Activated CD4-positive, alpha-beta T cell treated with anti-CD3 and anti-CD28 coated beads, Interleukin-2, amount 50 U/mL, for 4 hours (primary cell): ENCODE data around the gene GPX8.

ENCODE experiments used
- DNase-seq, 2 experiments: peaks; one replicate each; pipeline ENCODE4 v3.0.0-alpha.2; 2020

The GPX8 gene

GRCh38 chr5:55159763-55160492 is at the start of gene GPX8:
Gene GPX8, plus strand, starts transcription at chr5:55160171. Its CDS starts 22 bp downstream, at chr5:55160193.
- no peak for DNase-seq

GRCh38 chr5:55110217-55110616 is 49.8 kb upstream of the GPX8 start:
- no peak for DNase-seq

GRCh38 chr5:55113327-55113726 is 46.6 kb upstream of the GPX8 start:
- no peak for DNase-seq

GRCh38 chr5:55114061-55114460 is 45.9 kb upstream of the GPX8 start:
- DNase-seq = no peak

- DNase-seq = no peak
Observed at GRCh38 chr5:55123365-55123764, 36.6 kb upstream of the GPX8 start.

- DNase-seq = no peak
Observed at GRCh38 chr5:55134053-55134722, 25.8 kb upstream of the GPX8 start.

- DNase-seq = no peak
Observed at GRCh38 chr5:55136521-55136920, 23.4 kb upstream of the GPX8 start.

GRCh38 chr5:55140908-55141665 is 18.9 kb upstream of the GPX8 start:
- no peak for DNase-seq

GRCh38 chr5:55141945-55142690 is 17.9 kb upstream of the GPX8 start:
- no peak for DNase-seq

GRCh38 chr5:55143624-55144023 is 16.3 kb upstream of the GPX8 start:
- no peak for DNase-seq

- DNase-seq = no peak
Observed at GRCh38 chr5:55146080-55146479, 13.9 kb upstream of the GPX8 start.

- peak; percentile 80 for DNase-seq
Observed at GRCh38 chr5:55146543-55147151, 13.3 kb upstream of the GPX8 start.

GRCh38 chr5:55149308-55149795 is 10.6 kb upstream of the GPX8 start:
- DNase-seq = no peak

- DNase-seq = no peak
Observed at GRCh38 chr5:55151923-55152842, 7.8 kb upstream of the GPX8 start.

GRCh38 chr5:55154873-55155272 is 5.1 kb upstream of the GPX8 start:
- no peak for DNase-seq

- DNase-seq = no peak
Observed at GRCh38 chr5:55160493-55161209, 680 bp downstream of the GPX8 start.

GRCh38 chr5:55162666-55163065 is 2.7 kb downstream of the GPX8 start:
- DNase-seq = no peak

GRCh38 chr5:55171471-55171870 is 11.5 kb downstream of the GPX8 start:
- no peak for DNase-seq

- peak; percentile 41 to 42 for DNase-seq
Observed at GRCh38 chr5:55172051-55172899, 12.3 kb downstream of the GPX8 start.
